ENCODE results near the gene ERFL.
A peak's percentile ranks its signal among the peaks of the same experiment; 100 is the strongest.

Gene ERFL

DNA sequence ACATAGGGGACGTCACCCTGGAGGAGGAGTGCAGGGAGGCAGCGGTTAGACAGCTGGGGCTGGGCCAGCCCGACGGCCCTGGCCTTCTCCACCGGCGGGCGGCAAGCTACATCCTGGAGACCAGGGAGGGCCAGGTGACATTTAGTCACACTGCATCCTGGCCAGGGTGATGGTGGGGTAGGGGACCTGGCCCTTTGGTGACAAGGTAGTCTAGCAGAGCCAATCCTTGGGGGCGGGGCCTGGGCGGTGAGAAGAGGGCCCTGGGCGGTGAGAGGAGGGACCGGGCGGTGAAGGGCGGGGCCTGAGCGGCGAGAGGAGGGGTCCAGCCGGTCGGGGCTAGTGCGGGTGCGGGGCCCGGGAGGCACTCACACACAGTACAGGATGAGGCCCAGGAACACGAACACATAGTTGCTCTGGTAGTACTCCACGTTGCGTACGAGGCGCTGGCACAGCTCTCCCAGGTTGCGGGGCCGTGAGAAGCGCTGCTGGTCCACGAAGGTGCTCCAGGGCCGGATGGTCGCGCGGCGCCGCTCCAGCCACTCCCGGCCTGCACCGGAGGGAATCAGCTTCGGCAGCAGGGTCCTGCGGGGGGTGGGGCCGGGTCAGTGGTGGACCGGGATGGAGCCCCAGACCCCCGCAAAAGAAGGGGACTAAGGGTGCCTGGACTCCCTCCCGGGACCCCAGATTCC, 30.3 kb upstream of the ERFL start:
- peaks cover 16% of the 10 kb centered on the region for H3K4me1 ChIP-seq (ENCODE audit: control insufficient read depth, insufficient read depth, low read length)
- no peaks in the 10 kb centered on the region for H3K9me3 ChIP-seq (ENCODE audit: control insufficient read depth, insufficient read depth, low read depth, low read length)
- H3K27me3 ChIP-seq (ENCODE audit: control insufficient read depth, insufficient read depth, low read length), result no peaks in the 10 kb centered on the region
- H3K9ac ChIP-seq (ENCODE audit: low read length), result peak overlapping the region; percentile 77
- H3K27ac ChIP-seq (ENCODE audit: low read depth, low read length), result peak overlapping the region; percentile 72; the same call in 1 of the 2 replicates
- peaks cover 9% of the 10 kb centered on the region; the same call in 1 of the 2 replicates for H3K36me3 ChIP-seq (ENCODE audit: control insufficient read depth, insufficient read depth, low read length)
- H3K4me3 ChIP-seq (ENCODE audit: low read depth, low read length), result peak overlapping the region; percentile 98

DNA sequence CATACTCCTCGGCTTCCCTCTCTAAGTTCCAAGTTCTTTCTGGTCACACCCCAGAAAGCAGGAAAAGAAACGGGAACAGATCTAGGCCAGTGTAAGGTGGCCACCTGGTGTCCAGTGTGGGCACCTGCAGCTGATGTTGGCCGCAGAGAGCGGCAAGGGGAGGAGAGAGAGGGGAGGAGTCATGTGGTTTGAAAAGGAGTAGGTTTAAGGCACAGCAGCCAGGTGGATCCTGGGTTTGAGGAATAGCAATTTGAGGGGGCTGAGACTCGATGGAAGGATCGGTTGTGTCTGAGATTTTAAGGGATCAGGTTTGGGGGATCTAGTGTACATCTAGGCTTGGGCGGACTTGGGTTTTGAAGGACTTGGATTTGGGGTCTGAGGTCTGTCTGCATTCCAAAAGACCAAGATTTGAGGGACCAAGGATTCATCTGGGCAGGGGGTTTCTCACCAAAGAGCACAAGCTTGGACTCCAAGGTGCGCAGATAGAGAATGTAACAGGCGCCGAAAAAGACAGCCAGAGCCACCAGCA, 29.7 kb upstream of the ERFL start:
- Histone ChIP-seq H3K36me3 (ENCODE audit: control insufficient read depth, insufficient read depth, low read length) (peaks cover 9% of the 10 kb centered on the region; the same call in 1 of the 2 replicates), H3K9me3 (ENCODE audit: control insufficient read depth, insufficient read depth, low read depth, low read length) (no peaks in the 10 kb centered on the region), H3K9ac (ENCODE audit: low read length) (no peak overlapping the region), H3K4me3 (ENCODE audit: low read depth, low read length) (peak overlapping the region; percentile 98), H3K27me3 (ENCODE audit: control insufficient read depth, insufficient read depth, low read length) (no peaks in the 10 kb centered on the region), H3K27ac (ENCODE audit: low read depth, low read length) (no peak overlapping the region), H3K4me1 (ENCODE audit: control insufficient read depth, insufficient read depth, low read length) (peaks cover 16% of the 10 kb centered on the region)

DNA sequence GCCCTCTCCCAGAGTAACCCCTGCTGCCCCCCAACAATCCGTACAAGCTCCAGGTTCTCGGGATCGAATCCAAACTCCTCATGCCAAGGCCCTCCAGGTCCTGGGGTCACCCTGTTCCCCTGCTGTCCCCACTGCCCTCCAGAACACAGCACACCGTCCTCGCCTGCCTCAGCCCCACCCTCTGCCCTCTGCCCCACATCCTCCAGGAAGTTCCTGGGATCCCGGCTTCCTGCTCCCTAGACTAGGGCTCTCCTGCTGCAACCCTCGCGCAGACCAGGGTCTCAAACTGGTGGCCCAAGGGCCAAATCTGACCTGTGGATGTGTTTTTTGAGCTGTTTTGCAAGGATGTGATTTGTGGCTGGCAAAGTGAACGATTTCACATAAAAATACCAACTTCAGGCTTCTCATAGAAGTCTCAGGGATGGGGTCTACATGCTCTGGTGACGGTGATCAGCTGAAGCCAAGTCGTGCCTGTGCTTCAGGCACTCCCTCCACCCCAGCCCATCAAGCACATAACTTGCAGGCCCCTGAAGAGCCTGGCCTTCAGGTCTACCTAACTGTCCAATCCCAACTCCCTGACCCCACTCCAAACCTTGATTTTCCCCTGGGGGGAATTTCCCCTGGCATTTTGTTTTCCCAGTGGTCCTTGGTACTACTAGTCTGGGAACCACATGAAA, 29.1 kb upstream of the ERFL start:
- Histone ChIP-seq H3K27me3 (ENCODE audit: control insufficient read depth, insufficient read depth, low read length) (no peaks in the 10 kb centered on the region), H3K9ac (ENCODE audit: low read length) (no peak overlapping the region), H3K4me3 (ENCODE audit: low read depth, low read length) (no peak overlapping the region), H3K36me3 (ENCODE audit: control insufficient read depth, insufficient read depth, low read length) (peaks cover 9% of the 10 kb centered on the region; the same call in 1 of the 2 replicates), H3K4me1 (ENCODE audit: control insufficient read depth, insufficient read depth, low read length) (peaks cover 16% of the 10 kb centered on the region), H3K9me3 (ENCODE audit: control insufficient read depth, insufficient read depth, low read depth, low read length) (no peaks in the 10 kb centered on the region), H3K27ac (ENCODE audit: low read depth, low read length) (no peak overlapping the region)

DNA sequence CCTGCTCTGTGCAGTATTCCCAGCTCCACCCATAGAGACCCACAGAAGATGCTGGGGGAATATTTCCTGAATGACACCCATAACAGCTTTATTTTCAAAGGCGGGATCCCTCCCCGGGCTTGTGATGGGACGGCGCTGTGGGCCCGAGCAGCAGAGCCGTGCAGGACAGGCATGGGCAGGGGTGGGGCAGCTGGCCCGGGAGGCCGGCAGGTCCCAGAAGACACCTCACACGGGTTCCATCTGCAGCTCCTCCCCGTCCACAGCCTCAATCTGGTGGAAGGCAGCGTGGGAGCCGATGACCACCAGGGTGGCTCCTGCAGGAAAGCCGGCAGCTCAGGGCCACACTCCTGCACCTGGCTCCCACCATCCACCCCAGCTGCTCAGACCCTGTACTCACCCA, 28.4 kb upstream of the ERFL start:
- H3K4me1 ChIP-seq (ENCODE audit: control insufficient read depth, insufficient read depth, low read length), result peaks cover 16% of the 10 kb centered on the region
- H3K9me3 ChIP-seq (ENCODE audit: control insufficient read depth, insufficient read depth, low read depth, low read length), result no peaks in the 10 kb centered on the region
- no peaks in the 10 kb centered on the region for H3K27me3 ChIP-seq (ENCODE audit: control insufficient read depth, insufficient read depth, low read length)
- H3K27ac ChIP-seq (ENCODE audit: low read depth, low read length), result no peak overlapping the region
- H3K9ac ChIP-seq (ENCODE audit: low read length), result no peak overlapping the region
- no peak overlapping the region for H3K4me3 ChIP-seq (ENCODE audit: low read depth, low read length)
- H3K36me3 ChIP-seq (ENCODE audit: control insufficient read depth, insufficient read depth, low read length), result peaks cover 9% of the 10 kb centered on the region; the same call in 1 of the 2 replicates

DNA sequence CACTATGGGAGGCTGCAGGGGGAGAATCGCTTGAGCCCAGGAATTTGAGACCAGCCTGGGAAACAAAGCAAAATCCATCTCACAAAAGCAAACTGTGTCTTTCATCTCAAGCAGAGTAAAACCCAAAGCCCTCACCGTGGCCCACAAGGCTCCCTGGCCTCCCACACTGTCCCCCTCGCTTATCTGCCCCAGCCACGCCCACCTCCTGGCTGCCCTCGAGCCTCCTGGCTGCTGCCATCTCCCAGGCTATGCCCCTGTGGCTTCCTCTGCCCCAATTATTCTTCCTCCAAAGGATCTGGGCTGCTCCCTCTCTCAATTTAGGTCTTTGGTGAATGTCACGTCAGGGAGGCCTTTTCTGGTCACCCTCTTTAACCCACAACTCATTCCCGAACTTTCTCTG, 27.3 kb upstream of the ERFL start:
- no peak overlapping the region for H3K27ac ChIP-seq (ENCODE audit: low read depth, low read length)
- peaks cover 16% of the 10 kb centered on the region for H3K4me1 ChIP-seq (ENCODE audit: control insufficient read depth, insufficient read depth, low read length)
- no peak overlapping the region for H3K4me3 ChIP-seq (ENCODE audit: low read depth, low read length)
- H3K27me3 ChIP-seq (ENCODE audit: control insufficient read depth, insufficient read depth, low read length), result no peaks in the 10 kb centered on the region
- no peaks in the 10 kb centered on the region for H3K9me3 ChIP-seq (ENCODE audit: control insufficient read depth, insufficient read depth, low read depth, low read length)
- H3K9ac ChIP-seq (ENCODE audit: low read length), result no peak overlapping the region
- peaks cover 9% of the 10 kb centered on the region; the same call in 1 of the 2 replicates for H3K36me3 ChIP-seq (ENCODE audit: control insufficient read depth, insufficient read depth, low read length)

DNA sequence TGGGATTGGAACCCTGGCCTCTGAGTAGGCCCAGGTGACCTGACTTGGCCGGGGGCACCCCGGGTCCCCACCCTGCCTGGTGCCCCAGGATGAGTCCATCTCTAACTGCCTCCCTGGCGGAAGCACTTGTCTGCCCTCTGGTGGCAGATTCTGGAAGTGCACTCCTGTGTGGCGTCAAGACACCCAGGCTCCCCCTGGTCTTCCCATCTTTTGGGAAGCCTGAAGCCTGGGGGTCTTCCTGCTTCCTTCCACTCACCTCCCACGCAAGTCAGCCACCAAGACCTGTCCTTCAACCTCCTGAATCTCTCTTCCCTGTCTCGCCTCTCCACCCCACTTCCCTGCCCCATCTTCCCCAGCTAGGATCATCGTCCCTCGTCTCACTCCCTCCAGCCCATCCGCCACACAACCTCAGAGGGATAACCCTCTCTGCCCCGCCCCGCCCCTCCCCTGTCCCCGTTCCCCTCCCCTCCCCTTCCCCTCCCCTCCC, 23.5 kb upstream of the ERFL start:
- Histone ChIP-seq H3K4me3 (ENCODE audit: low read depth, low read length) (peak overlapping the region; percentile 53), H3K9me3 (ENCODE audit: control insufficient read depth, insufficient read depth, low read depth, low read length) (no peaks in the 10 kb centered on the region), H3K27ac (ENCODE audit: low read depth, low read length) (no peak overlapping the region), H3K4me1 (ENCODE audit: control insufficient read depth, insufficient read depth, low read length) (no peaks in the 10 kb centered on the region), H3K36me3 (ENCODE audit: control insufficient read depth, insufficient read depth, low read length) (peaks cover 6% of the 10 kb centered on the region; the same call in 1 of the 2 replicates), H3K27me3 (ENCODE audit: control insufficient read depth, insufficient read depth, low read length) (peaks cover 7% of the 10 kb centered on the region), H3K9ac (ENCODE audit: low read length) (no peak overlapping the region)

DNA sequence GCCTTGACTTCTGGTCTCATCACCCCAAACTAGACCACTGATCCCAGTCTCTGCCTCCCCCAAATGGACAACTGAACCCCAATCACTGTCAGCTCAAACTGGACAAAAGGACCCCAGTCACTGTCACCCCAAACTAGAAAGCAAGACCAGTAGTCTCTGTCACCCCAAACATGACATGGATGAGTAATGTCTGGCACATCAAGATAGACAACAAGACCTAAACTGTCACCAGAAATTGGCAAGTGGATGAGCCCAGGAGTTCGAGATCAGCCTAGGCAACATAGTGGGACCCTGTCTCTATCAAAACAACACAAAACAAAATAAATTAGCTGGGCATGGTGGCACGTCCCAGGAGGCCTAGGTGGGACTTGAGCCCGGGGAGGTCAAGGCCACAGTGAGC, 18.8 kb upstream of the ERFL start:
- Histone ChIP-seq H3K9ac (ENCODE audit: low read length) (no peak overlapping the region), H3K9me3 (ENCODE audit: control insufficient read depth, insufficient read depth, low read depth, low read length) (no peaks in the 10 kb centered on the region)

DNA sequence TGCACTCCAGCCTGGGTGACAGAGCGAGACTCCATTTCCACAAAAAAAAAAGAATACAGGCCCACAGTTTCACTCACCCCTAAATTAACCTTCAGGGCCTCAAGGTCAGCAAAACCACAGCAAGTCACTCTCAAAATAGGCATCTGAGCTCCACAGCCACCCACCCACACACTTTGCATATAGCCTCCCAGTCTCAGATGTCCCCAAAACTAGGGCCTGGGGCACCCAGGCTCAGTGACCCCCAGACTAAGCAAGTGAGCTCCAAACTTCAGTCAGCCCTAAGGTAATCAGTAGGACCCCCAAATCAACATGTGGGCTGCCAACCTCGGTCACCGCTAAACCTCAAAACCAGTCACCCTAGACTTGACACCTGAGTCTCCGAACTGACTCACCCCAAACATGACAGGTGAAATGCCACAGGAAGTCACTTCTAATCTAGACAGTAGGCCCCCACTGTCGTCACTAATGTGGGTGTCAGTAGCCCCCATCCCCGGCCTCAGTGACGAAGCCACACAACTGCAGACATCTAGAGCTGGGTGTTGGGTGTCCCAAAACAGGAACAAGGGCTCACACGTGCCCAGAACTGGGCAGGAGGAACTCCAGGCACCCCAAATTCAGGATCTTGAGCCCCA, 17.0 kb upstream of the ERFL start:
- H3K9me3 ChIP-seq (ENCODE audit: control insufficient read depth, insufficient read depth, low read depth, low read length), result no peaks in the 10 kb centered on the region
- H3K27ac ChIP-seq (ENCODE audit: low read depth, low read length), result no peak overlapping the region
- H3K4me1 ChIP-seq (ENCODE audit: control insufficient read depth, insufficient read depth, low read length), result no peaks in the 10 kb centered on the region
- no peak overlapping the region for H3K9ac ChIP-seq (ENCODE audit: low read length)
- peaks cover 53% of the 10 kb centered on the region for H3K27me3 ChIP-seq (ENCODE audit: control insufficient read depth, insufficient read depth, low read length)
- H3K36me3 ChIP-seq (ENCODE audit: control insufficient read depth, insufficient read depth, low read length), result no peaks in the 10 kb centered on the region
- H3K4me3 ChIP-seq (ENCODE audit: low read depth, low read length), result no peak overlapping the region

More for the DNA sequence above, 18.8 kb upstream of the ERFL start:
- Histone ChIP-seq H3K4me3 (ENCODE audit: low read depth, low read length) (no peak overlapping the region), H3K27ac (ENCODE audit: low read depth, low read length) (no peak overlapping the region), H3K36me3 (ENCODE audit: control insufficient read depth, insufficient read depth, low read length) (no peaks in the 10 kb centered on the region), H3K27me3 (ENCODE audit: control insufficient read depth, insufficient read depth, low read length) (peaks cover 35% of the 10 kb centered on the region), H3K4me1 (ENCODE audit: control insufficient read depth, insufficient read depth, low read length) (no peaks in the 10 kb centered on the region)

DNA sequence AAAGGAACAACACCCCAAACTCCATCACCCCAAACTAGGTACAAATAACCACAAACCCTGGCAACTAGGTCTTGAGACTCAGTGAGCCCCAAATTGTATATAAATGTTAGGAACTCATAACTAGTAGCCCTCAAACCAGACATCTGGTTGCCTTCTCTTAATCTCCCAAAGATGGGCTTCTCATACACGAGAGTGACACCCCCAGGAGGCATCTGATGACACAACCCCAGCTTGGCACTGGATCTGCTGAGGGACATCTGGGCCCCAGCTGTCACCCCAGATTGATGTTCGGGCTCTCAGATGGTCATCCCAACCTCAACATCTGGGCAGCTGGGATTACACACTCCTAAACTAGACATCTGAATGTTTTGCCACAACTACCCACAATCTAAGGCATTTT, 16.1 kb upstream of the ERFL start:
- Histone ChIP-seq H3K9me3 (ENCODE audit: control insufficient read depth, insufficient read depth, low read depth, low read length) (no peaks in the 10 kb centered on the region), H3K9ac (ENCODE audit: low read length) (no peak overlapping the region), H3K36me3 (ENCODE audit: control insufficient read depth, insufficient read depth, low read length) (no peaks in the 10 kb centered on the region), H3K4me1 (ENCODE audit: control insufficient read depth, insufficient read depth, low read length) (no peaks in the 10 kb centered on the region), H3K27ac (ENCODE audit: low read depth, low read length) (no peak overlapping the region), H3K4me3 (ENCODE audit: low read depth, low read length) (no peak overlapping the region), H3K27me3 (ENCODE audit: control insufficient read depth, insufficient read depth, low read length) (peaks cover 59% of the 10 kb centered on the region)

DNA sequence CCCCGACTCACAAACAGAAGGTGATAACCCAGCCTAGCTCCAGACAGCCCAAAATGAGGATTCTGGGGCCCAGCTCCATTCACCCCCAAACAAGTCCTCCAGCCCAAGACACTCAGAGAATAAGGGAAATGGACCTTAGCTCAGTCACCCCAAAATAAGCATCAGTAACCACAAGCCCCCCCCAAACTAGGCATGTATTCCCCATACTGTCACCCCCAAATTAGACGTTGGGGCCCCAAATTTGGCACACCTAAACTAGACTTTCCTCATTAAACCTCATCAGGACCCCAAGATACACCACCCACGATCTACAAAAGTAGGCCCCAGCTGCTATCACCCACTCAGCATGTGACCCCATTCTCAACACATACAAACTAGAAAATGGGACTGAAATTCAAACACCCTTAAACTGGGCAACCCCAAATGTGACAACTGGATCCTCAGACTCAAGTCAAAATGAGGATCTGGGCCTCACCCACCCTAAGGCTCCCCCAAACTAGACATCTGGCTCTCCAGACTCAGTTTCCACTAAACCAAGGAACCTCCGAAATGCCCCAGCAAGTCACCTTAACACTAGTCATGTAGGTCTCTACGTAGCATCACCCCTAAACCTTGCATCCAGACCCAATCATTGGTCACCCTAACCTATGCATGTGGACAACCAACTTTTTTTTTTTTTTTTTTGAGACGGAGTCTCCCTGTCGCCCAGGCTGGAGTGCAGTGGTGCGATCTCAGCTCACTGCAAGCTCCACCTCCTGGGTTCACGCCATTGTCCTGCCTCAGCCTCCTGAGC, 13.4 kb upstream of the ERFL start:
- H3K4me1 ChIP-seq (ENCODE audit: control insufficient read depth, insufficient read depth, low read length), result no peaks in the 10 kb centered on the region
- H3K27ac ChIP-seq (ENCODE audit: low read depth, low read length), result no peak overlapping the region
- no peak overlapping the region for H3K9ac ChIP-seq (ENCODE audit: low read length)
- peaks cover 69% of the 10 kb centered on the region for H3K27me3 ChIP-seq (ENCODE audit: control insufficient read depth, insufficient read depth, low read length)
- H3K36me3 ChIP-seq (ENCODE audit: control insufficient read depth, insufficient read depth, low read length), result no peaks in the 10 kb centered on the region
- H3K9me3 ChIP-seq (ENCODE audit: control insufficient read depth, insufficient read depth, low read depth, low read length), result no peaks in the 10 kb centered on the region
- H3K4me3 ChIP-seq (ENCODE audit: low read depth, low read length), result no peak overlapping the region

Measured in HUES6 (cell line).